Stimulated activated CD8-positive, alpha-beta memory T cell treated with anti-CD3 and anti-CD28 coated beads, Interleukin-15, amount 100 ng/mL, for 1 hour (primary cell): Measurements from ENCODE around the gene RAD51C.
"Not testable (repeated sequence)": the region's sequence is repeated elsewhere in the genome, so short reads cannot be mapped to it uniquely, and the experiment has no call there.

ENCODE experiments used
- DNase-seq: peaks from one replicate; pipeline ENCODE4 v3.0.0-alpha.2; 2020; ENCODE audit warnings: low read depth

RAD51C gene

GRCh38 chr17:58741121-58741625, 48.8 kb downstream of the RAD51C start:
- no peak for DNase-seq

- no peak for DNase-seq
Observed at GRCh38 chr17:58747674-58748073, 55.3 kb downstream of the RAD51C start.

- not testable (repeated sequence) for DNase-seq
Observed at GRCh38 chr17:58749627-58750026, 57.2 kb downstream of the RAD51C start.

- DNase-seq: no peak
Observed at GRCh38 chr17:58753026-58753425, 60.6 kb downstream of the RAD51C start.

GRCh38 chr17:58755269-58755576, 62.8 kb downstream of the RAD51C start:
- no peak for DNase-seq

GRCh38 chr17:58755577-58756245, 63.3 kb downstream of the RAD51C start, which contains the start of gene PPM1E:
PPM1E (plus strand) TSS chr17:58755854.
- DNase-seq: peak; percentile 2

- no peak for DNase-seq
Observed at GRCh38 chr17:58756246-58757161, 64.1 kb downstream of the RAD51C start.

GRCh38 chr17:58757162-58757613, 64.8 kb downstream of the RAD51C start:
- no peak for DNase-seq

GRCh38 chr17:58758890-58759289, 66.5 kb downstream of the RAD51C start:
- DNase-seq: no peak

- no peak for DNase-seq
Observed at GRCh38 chr17:58759522-58759921, 67.1 kb downstream of the RAD51C start.

- no peak for DNase-seq
Observed at GRCh38 chr17:58760248-58760647, 67.8 kb downstream of the RAD51C start.

GRCh38 chr17:58763263-58763662, 70.9 kb downstream of the RAD51C start:
- DNase-seq: no peak

GRCh38 chr17:58764373-58764772, 72.0 kb downstream of the RAD51C start:
- no peak for DNase-seq

- DNase-seq: not testable (repeated sequence)
Observed at GRCh38 chr17:58778482-58778881, 86.1 kb downstream of the RAD51C start.

GRCh38 chr17:58779446-58779845, 87.0 kb downstream of the RAD51C start:
- no peak for DNase-seq

GRCh38 chr17:58783380-58783779, 91.0 kb downstream of the RAD51C start:
- DNase-seq: no peak

GRCh38 chr17:58785097-58785496, 92.7 kb downstream of the RAD51C start:
- DNase-seq: no peak
